Activated CD4-positive, alpha-beta memory T cell treated with anti-CD3 and anti-CD28 coated beads, Interleukin-2, amount 10 ng/mL, durations not matched to agents 7 days and 5 days (primary cell): Measurements from ENCODE around the gene ZNF662. TPM values are rescaled to one million over a fixed set of nuclear protein-coding genes. Genes with fewer than 3 reads are reported as not detected.

Source experiments
- CTCF ChIA-PET: fragments of 350-600 bp; sonication (Branson Sonifier 250); formaldehyde crosslinking; loops from one replicate; lab custom pipeline; 2021; ENCODE audit warnings: antibody characterized with exemption, inconsistent platforms; lab: Charles Lee
- POLR2A ChIA-PET: fragments of 350-600 bp; sonication (Branson Sonifier 250); formaldehyde crosslinking; loops from one replicate; lab custom pipeline; 2021; ENCODE audit warnings: antibody characterized with exemption; lab: Charles Lee
- DNase-seq: peaks from one replicate; pipeline ENCODE4 v3.0.0-alpha.2; 2020
- H3K27ac Mint-ChIP-seq: one replicate; pipeline ENCODE4 v1.8.0; 2021; ENCODE audit warnings: mild to moderate bottlenecking, mixed read lengths
- H3K27me3 Mint-ChIP-seq: one replicate; pipeline ENCODE4 v1.8.0; 2021; ENCODE audit warnings: mixed read lengths
- H3K36me3 Mint-ChIP-seq: one replicate; pipeline ENCODE4 v1.8.0; 2021; ENCODE audit warnings: low read depth, mixed read lengths
- H3K4me1 Mint-ChIP-seq: one replicate; pipeline ENCODE4 v1.8.0; 2021; ENCODE audit warnings: mixed read lengths
- H3K4me3 Mint-ChIP-seq: one replicate; pipeline ENCODE4 v1.8.0; 2021; ENCODE audit warnings: mild to moderate bottlenecking, mixed read lengths
- H3K9me3 Mint-ChIP-seq: one replicate; pipeline ENCODE4 v1.8.0; 2021; ENCODE audit warnings: mixed read lengths
- total RNA-seq, 2 experiments: library from RNA; stranded (reverse); gene quantifications; one replicate each; pipeline ENCODE4 v1.2.3, GENCODE V29; 2021

Gene ZNF662
- total RNA-seq, 2 experiments from 2014 or later, result 0.10 to 0.40 TPM

DNA sequence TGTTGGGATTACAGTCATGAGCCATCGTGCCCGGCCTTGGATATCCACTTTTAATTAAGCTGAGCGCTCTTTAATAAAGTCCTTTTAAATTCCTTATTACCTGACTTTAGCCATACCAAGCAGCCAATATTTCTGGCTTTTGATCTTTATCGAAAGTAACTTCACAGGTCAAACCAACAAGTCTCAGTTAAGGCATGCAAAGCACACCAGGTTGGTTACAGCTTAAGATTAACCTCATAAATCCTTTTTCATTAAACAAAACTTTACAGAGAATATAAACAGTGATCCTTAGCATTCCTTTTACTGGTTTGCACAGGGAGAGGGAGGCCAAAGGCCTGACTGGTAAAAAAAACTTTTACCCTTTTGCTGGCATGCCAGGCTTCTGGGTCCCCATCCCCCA, 17.7 kb downstream of the ZNF662 start:
- POLR2A ChIA-PET, result no interaction called here
- Mint-ChIP-seq H3K4me3 (no peak overlapping the region), H3K27me3 (peaks cover 7% of the 10 kb centered on the region), H3K36me3 (no peaks in the 10 kb centered on the region), H3K9me3 (peaks cover 5% of the 10 kb centered on the region), H3K27ac (no peak overlapping the region), H3K4me1 (no peaks in the 10 kb centered on the region)
- DNase-seq, result no peak
- CTCF ChIA-PET, result no interaction called here

DNA sequence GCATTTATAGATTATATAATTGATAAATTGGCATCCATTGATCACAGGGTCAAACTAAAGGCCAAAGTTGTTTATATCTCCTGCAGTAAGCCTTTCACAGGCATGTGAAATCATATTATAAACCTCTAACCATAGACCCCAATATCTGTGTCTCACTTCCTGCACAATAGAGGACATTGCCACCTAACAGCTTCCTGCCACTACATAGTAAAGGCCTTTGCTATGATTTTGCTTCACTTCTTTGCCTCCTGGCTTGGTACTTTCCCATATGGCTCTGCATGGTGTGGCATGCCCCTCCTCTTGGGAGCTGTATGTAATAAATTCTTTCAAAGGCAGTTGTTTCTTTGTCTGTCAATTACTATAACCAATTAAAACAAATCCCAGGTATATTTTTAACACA, 20.4 kb downstream of the ZNF662 start:
- Mint-ChIP-seq H3K9me3 (peaks cover 3% of the 10 kb centered on the region), H3K4me3 (no peak overlapping the region), H3K4me1 (no peaks in the 10 kb centered on the region), H3K27me3 (peaks cover 10% of the 10 kb centered on the region), H3K36me3 (no peaks in the 10 kb centered on the region), H3K27ac (no peak overlapping the region)
- no peak for DNase-seq
- CTCF ChIA-PET, result no interaction called here
- POLR2A ChIA-PET, result no interaction called here

DNA sequence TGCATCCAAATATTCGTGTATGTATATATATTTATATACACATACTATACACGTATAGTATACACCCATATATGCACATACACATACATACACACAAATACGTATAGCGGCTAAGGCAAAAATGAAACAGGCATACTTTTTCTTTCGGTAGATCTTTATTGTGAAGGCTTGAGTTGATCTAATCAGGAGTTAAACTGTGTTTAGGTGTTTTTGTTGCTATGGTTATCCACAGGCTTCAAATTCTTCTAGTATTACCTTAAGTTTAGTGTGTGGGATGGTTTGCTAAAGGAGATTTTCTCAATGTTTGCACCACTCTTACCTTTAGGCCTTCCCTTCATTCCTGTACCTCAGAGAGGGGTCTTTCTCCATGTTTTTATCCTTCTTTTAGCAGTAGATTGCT, 28.2 kb downstream of the ZNF662 start:
- H3K27ac Mint-ChIP-seq, result no peak overlapping the region
- H3K36me3 Mint-ChIP-seq, result peaks cover 3% of the 10 kb centered on the region
- DNase-seq, result no peak
- H3K9me3 Mint-ChIP-seq, result peaks cover 10% of the 10 kb centered on the region
- POLR2A ChIA-PET, result no interaction called here
- H3K4me3 Mint-ChIP-seq, result no peak overlapping the region
- peaks cover under 1% of the 10 kb centered on the region for H3K27me3 Mint-ChIP-seq
- peaks cover 15% of the 10 kb centered on the region for H3K4me1 Mint-ChIP-seq
- CTCF ChIA-PET, result no interaction called here

DNA sequence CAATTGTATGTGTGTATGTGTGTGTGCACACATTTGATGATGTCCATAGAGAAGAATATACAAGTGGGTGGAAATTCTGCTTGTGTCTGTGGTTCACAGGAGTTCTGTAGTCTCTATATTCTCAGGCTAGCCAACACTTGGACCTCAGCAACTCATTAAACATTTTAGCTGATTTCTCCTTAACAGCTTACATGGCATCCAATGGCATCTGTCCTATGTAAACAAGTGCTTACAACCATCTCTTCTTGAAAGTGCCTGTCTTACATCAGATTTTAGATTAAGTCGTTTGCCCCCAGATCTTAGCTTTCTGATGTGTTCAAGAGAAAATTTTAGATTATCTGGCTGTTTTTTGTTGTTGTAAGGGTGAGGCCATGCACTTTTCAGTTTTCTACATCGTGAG, 29.0 kb downstream of the ZNF662 start:
- H3K4me1 Mint-ChIP-seq, result peaks cover 15% of the 10 kb centered on the region
- no peaks in the 10 kb centered on the region for H3K27me3 Mint-ChIP-seq
- H3K27ac Mint-ChIP-seq, result no peak overlapping the region
- peaks cover 3% of the 10 kb centered on the region for H3K36me3 Mint-ChIP-seq
- ChIA-PET CTCF (interaction anchor here (0.6 to 1.1 kb wide), 3 partner anchors 27 to 171 kb away, joined by 3 to 5 read pairs (median 3); no protein-coding TSS in a partner anchor), POLR2A (no interaction called here)
- no peak overlapping the region for H3K4me3 Mint-ChIP-seq
- no peak for DNase-seq
- H3K9me3 Mint-ChIP-seq, result peaks cover 10% of the 10 kb centered on the region

DNA sequence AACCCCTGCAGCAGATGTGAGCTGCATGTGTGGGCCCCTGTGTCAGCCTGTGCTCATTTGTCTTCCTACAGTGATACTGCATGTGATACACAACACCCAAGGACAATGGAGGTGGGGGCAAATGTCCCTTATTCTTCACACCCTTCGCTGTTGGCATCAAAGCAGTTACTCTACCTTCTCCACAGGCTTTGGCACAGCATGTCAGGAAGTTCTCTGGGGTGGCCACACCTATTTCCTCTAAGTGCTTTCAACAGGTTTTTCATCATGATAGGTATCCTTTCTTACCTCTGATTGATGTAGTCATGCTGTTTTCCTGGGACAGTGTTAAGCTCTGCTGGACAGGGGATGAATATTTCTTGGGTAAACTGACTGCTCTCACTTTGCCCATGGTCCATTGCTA, 29.5 kb downstream of the ZNF662 start:
- Mint-ChIP-seq H3K36me3 (peaks cover 3% of the 10 kb centered on the region), H3K9me3 (peaks cover 10% of the 10 kb centered on the region), H3K27ac (no peak overlapping the region), H3K4me3 (no peak overlapping the region), H3K27me3 (no peaks in the 10 kb centered on the region), H3K4me1 (peaks cover 15% of the 10 kb centered on the region)
- POLR2A ChIA-PET, result no interaction called here
- CTCF ChIA-PET, result interaction anchor here (0.6 to 1.1 kb wide), 3 partner anchors 26 to 170 kb away, joined by 3 to 5 read pairs (median 3); no protein-coding TSS in a partner anchor
- no peak for DNase-seq

DNA sequence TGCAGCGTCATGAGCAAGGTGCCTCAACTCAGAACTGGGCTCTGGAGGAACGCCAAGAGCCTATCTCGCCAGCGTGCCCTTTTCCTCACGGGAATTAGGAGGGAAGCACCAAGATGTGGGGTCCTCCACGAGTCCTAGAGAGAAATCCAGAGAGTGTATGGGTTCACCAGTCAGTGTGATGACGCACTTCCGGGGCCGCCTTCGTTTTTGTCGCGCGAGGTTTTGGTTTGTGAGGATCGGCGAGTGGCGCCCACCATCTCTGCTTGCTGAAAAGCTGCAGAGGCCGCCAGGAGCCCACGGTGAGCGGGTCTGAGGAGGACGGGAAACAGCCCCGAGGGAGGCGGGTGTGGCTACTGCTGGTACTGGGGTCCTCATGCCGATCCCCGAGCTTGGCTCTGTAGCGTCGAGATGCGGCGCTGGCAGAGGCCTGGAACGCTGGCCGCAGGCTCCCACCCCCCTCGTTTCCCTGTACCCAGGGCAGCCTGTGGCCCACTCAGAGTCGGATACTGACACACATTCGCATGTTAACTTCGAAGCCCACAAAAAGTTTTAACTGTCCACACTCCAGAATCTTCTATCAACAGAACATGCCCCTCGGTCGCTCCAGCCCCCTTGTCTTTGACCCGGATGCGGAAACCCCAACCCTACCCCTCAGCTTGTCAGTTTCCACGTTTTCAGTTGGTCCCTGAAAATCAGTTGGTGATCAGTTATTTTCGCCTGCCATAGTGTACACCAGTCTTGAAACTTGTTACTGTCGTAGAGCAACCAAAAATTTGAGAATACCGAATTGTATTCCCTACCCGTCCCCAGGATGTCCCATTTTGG, 30.4 kb downstream of the ZNF662 start:
- peaks cover 10% of the 10 kb centered on the region for H3K9me3 Mint-ChIP-seq
- no peak overlapping the region for H3K4me3 Mint-ChIP-seq
- no peak for DNase-seq
- H3K36me3 Mint-ChIP-seq, result peaks cover 3% of the 10 kb centered on the region
- no peaks in the 10 kb centered on the region for H3K27me3 Mint-ChIP-seq
- no peak overlapping the region for H3K27ac Mint-ChIP-seq
- CTCF ChIA-PET, result no interaction called here
- H3K4me1 Mint-ChIP-seq, result peaks cover 15% of the 10 kb centered on the region
- POLR2A ChIA-PET, result no interaction called here

DNA sequence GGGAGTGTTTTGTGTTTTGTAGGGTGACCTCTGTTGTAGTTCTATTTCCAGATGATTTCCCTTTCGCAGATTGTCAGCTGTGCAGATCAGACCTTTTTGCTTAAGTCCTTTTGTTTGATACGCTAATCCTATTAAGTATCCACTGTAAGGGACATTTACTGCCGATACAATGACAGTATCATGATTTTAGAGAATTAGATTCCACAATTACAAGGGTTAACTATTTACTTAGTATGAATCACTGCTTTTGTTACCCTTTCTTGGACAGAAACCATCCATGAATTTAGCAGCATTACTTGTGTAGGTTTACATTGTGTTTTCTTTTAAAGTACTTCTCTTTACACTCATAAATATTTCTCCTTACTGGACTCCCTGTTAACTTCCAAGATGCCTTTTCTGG, 31.4 kb downstream of the ZNF662 start:
- POLR2A ChIA-PET, result interaction anchor here (0.9 kb wide), 1 partner anchor 21 kb away, joined by 4 read pairs; no protein-coding TSS in a partner anchor
- peaks cover 15% of the 10 kb centered on the region for H3K4me1 Mint-ChIP-seq
- H3K36me3 Mint-ChIP-seq, result peaks cover 3% of the 10 kb centered on the region
- H3K4me3 Mint-ChIP-seq, result no peak overlapping the region
- H3K27ac Mint-ChIP-seq, result no peak overlapping the region
- peaks cover 10% of the 10 kb centered on the region for H3K9me3 Mint-ChIP-seq
- DNase-seq, result no peak
- CTCF ChIA-PET, result no interaction called here
- H3K27me3 Mint-ChIP-seq, result no peaks in the 10 kb centered on the region

DNA sequence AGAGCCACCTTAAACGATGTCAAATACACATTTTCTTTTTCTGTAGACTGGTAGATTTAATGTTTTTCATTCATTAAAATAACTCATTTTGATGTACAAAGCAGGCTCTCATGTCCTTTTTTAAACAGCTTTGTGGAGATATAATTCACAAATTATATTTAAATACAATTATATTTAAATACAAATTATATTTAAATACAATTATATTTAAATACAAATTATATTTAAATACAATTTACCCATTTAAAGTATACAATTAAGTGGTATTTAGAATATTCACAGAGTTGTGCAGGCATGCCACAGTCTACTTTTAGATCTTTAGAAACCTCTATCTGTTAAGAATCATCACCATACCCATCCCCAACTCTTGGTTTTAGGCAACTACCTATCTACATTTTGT, 36.8 kb downstream of the ZNF662 start:
- DNase-seq, result no peak
- peaks cover 3% of the 10 kb centered on the region for H3K36me3 Mint-ChIP-seq
- H3K4me3 Mint-ChIP-seq, result no peak overlapping the region
- H3K27me3 Mint-ChIP-seq, result no peaks in the 10 kb centered on the region
- no peak overlapping the region for H3K27ac Mint-ChIP-seq
- CTCF ChIA-PET, result interaction anchor here (1.2 kb wide), 1 partner anchor 111 kb away, joined by 3 read pairs; no protein-coding TSS in a partner anchor
- POLR2A ChIA-PET, result no interaction called here
- H3K9me3 Mint-ChIP-seq, result peaks cover 2% of the 10 kb centered on the region
- H3K4me1 Mint-ChIP-seq, result peaks cover 10% of the 10 kb centered on the region

DNA sequence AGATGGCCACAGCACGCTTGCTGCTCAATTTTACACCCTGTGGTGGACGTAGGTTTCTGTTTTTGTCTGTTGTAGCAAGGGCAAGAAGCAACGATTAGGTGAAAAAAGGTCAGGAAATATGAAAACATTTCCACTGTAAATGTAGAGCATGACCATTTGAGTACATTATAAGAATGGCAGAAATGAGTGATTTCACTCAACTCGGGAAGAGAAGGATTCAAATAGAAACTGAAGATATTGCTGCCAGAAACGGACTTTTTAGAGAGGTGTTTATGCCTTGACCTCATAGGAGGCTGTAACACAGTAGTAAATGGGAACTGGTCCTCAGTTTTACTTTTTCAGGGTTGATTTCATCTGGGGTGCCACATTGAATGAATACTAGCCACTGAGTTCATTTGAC, 40.1 kb downstream of the ZNF662 start:
- DNase-seq, result no peak
- ChIA-PET POLR2A (no interaction called here), CTCF (interaction anchor here (0.6 kb wide), 1 partner anchor 16 kb away, joined by 3 read pairs; no protein-coding TSS in a partner anchor)
- Mint-ChIP-seq H3K27ac (peak overlapping the region; percentile 13), H3K27me3 (no peaks in the 10 kb centered on the region), H3K4me1 (peaks cover 16% of the 10 kb centered on the region), H3K4me3 (no peak overlapping the region), H3K36me3 (peaks cover 3% of the 10 kb centered on the region), H3K9me3 (peaks cover 2% of the 10 kb centered on the region)

DNA sequence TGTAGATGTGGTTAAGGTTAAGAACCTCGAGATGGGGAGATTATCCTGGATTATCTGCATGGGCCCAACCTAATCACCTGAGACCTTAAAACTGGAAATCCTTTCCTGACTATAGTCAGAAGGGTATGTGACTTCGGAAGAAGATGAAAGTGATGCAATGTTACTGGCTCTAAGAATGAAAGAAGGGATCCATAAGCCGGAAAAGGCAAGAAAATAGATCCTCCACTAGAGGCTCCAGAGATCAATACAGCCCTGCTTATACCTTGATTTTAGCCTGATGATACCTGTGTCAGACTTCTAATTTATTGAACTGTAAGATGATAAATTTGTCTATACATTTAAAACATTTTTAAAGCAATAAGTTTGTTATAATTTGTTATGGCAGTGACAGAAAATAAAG, 51.6 kb downstream of the ZNF662 start:
- no peak overlapping the region for H3K4me3 Mint-ChIP-seq
- H3K36me3 Mint-ChIP-seq, result no peaks in the 10 kb centered on the region
- no peaks in the 10 kb centered on the region for H3K4me1 Mint-ChIP-seq
- POLR2A ChIA-PET, result no interaction called here
- DNase-seq, result no peak
- peaks cover 3% of the 10 kb centered on the region for H3K9me3 Mint-ChIP-seq
- CTCF ChIA-PET, result no interaction called here
- no peak overlapping the region for H3K27ac Mint-ChIP-seq
- peaks cover 5% of the 10 kb centered on the region for H3K27me3 Mint-ChIP-seq

DNA sequence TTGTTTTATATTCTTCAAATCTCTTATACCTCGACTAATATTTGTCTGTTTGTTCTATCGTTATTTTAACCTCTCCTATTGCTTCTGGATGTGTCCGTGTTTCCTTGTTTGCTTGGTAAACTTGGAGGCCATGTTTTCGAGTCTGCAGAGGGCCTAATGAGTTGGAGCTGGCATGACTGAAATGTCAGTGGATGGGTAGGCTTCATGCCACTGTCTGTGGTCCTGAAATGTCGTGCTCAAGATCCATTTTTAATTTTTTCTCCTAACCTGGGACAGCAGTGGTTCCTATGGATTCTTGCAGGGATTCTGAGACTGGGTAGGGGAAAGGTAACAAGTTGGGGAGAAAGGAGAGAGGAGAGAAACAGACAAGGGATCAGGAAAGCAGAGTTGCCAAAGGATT, 54.3 kb downstream of the ZNF662 start:
- Mint-ChIP-seq H3K27ac (no peak overlapping the region), H3K36me3 (no peaks in the 10 kb centered on the region), H3K9me3 (peaks cover 3% of the 10 kb centered on the region), H3K4me3 (no peak overlapping the region), H3K27me3 (peaks cover 5% of the 10 kb centered on the region), H3K4me1 (no peaks in the 10 kb centered on the region)
- POLR2A ChIA-PET, result no interaction called here
- CTCF ChIA-PET, result interaction anchor here (1.0 kb wide), 1 partner anchor 10 kb away, joined by 3 read pairs; no protein-coding TSS in a partner anchor
- DNase-seq, result no peak

DNA sequence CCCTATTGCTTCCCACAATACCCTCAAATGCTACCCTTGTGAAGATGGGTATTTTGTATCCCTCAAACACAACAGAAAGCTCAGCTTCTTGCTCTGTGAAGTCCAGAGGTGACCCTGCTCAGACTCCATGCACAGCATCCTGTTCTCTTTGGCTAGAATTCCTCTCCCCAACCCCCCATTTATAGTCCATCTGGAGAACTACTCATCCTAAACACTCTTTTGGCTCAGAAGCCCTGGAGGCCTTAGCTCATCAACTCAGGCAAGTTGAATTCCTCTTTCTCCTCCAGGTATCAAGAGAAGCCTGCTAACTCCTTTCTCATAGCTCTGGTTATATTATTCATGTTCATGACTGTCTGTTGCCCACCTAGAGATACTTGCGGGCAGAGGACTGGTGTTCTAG, 54.8 kb downstream of the ZNF662 start:
- H3K36me3 Mint-ChIP-seq, result no peaks in the 10 kb centered on the region
- H3K9me3 Mint-ChIP-seq, result peaks cover 3% of the 10 kb centered on the region
- H3K4me1 Mint-ChIP-seq, result no peaks in the 10 kb centered on the region
- no peak for DNase-seq
- CTCF ChIA-PET, result interaction anchor here (1.0 to 1.8 kb wide), 5 partner anchors 9 to 542 kb away, joined by 3 to 9 read pairs (median 4); no protein-coding TSS in a partner anchor
- POLR2A ChIA-PET, result no interaction called here
- no peak overlapping the region for H3K4me3 Mint-ChIP-seq
- no peak overlapping the region for H3K27ac Mint-ChIP-seq
- peaks cover 5% of the 10 kb centered on the region for H3K27me3 Mint-ChIP-seq

DNA sequence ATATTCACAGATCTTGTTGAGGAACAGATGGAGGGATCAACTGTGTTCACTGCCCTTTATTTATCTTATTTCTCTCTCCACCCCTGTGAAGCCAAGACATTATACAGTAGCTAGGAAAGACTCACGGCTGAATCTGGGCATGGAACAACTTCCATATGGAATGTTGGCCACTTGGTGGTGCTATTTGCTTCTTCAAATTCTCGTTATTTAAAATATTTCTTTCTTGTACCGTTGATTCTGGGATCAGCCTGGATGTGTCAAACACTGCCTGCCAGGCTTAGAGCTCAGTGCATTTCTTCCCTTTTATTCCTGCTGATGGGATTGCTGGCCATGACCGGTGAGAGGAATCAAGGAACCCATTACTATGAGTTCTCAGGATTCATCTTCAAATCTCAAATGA, 55.7 kb downstream of the ZNF662 start:
- POLR2A ChIA-PET, result no interaction called here
- no peaks in the 10 kb centered on the region for H3K4me1 Mint-ChIP-seq
- peaks cover 5% of the 10 kb centered on the region for H3K27me3 Mint-ChIP-seq
- CTCF ChIA-PET, result interaction anchor here (0.6 to 1.8 kb wide), 10 partner anchors 10 to 541 kb away, joined by 3 to 9 read pairs (median 4); no protein-coding TSS in a partner anchor
- no peak overlapping the region for H3K27ac Mint-ChIP-seq
- H3K4me3 Mint-ChIP-seq, result no peak overlapping the region
- H3K36me3 Mint-ChIP-seq, result no peaks in the 10 kb centered on the region
- peaks cover 3% of the 10 kb centered on the region for H3K9me3 Mint-ChIP-seq
- no peak for DNase-seq
